Nephron (organoid): ENCODE results near the gene ADGRG6.

ENCODE experiments used
- H3K27ac Mint-ChIP-seq, 3 experiments: 2 replicates each; pipeline ENCODE4 v1.8.0; 2020; ENCODE audit warnings: mixed read lengths in 3 of 3, mild to moderate bottlenecking in 2 of 3, moderate library complexity in 1 of 3
- H3K27me3 Mint-ChIP-seq: 2 replicates; pipeline ENCODE4 v1.8.0; 2021; ENCODE audit warnings: low read depth, mild to moderate bottlenecking, moderate library complexity, mixed read lengths
- H3K36me3 Mint-ChIP-seq: 2 replicates; pipeline ENCODE4 v1.8.0; 2020; ENCODE audit warnings: low read depth, mixed read lengths
- H3K4me1 Mint-ChIP-seq: 2 replicates; pipeline ENCODE4 v1.8.0; 2020; ENCODE audit warnings: mixed read lengths
- H3K4me3 Mint-ChIP-seq, 3 experiments: 2 replicates each; pipeline ENCODE4 v1.8.0; 2020; ENCODE audit warnings: mild to moderate bottlenecking in 3 of 3, mixed read lengths in 3 of 3, moderate library complexity in 2 of 3
- H3K9me3 Mint-ChIP-seq: 2 replicates; pipeline ENCODE4 v1.8.0; 2020; ENCODE audit warnings: mixed read lengths
- TF ChIP-seq, protein P1 (sequence below), 3 experiments: fragments of 200-600 bp; sonication (generic); IDR thresholded peaks; one replicate each; pipeline ENCODE4 v1.5.0; 2021; ENCODE audit warnings: antibody characterized with exemption in 3 of 3; ENCODE audit not compliant: unreplicated experiment in 3 of 3

Gene ADGRG6

DNA sequence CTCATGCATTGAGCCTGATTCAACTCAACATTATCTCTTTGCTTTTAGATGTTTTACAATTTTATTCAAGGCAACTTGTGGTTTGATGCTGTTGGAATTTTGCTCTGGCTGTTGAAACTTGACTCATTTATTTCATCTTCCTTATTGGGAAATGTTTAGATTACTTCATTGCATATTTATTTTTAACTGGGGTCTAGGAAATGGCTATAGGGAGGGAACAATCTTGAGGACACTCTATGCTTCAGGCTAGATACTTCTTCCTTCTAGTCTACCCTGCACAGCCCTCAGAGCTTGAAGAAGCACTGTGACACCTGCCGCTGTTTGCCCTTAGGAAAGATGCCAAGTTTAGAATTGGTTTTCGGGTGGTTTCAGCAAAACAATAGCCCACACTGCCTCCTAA, 183.4 kb downstream of the ADGRG6 start:
- Mint-ChIP-seq H3K4me3 (no peak overlapping the region), H3K36me3 (no peaks in the 10 kb centered on the region), H3K9me3 (no peaks in the 10 kb centered on the region), H3K27me3 (peaks cover 3% of the 10 kb centered on the region), H3K4me1 (no peaks in the 10 kb centered on the region), H3K27ac (no peak overlapping the region)
- TF ChIP-seq, protein P1, sequence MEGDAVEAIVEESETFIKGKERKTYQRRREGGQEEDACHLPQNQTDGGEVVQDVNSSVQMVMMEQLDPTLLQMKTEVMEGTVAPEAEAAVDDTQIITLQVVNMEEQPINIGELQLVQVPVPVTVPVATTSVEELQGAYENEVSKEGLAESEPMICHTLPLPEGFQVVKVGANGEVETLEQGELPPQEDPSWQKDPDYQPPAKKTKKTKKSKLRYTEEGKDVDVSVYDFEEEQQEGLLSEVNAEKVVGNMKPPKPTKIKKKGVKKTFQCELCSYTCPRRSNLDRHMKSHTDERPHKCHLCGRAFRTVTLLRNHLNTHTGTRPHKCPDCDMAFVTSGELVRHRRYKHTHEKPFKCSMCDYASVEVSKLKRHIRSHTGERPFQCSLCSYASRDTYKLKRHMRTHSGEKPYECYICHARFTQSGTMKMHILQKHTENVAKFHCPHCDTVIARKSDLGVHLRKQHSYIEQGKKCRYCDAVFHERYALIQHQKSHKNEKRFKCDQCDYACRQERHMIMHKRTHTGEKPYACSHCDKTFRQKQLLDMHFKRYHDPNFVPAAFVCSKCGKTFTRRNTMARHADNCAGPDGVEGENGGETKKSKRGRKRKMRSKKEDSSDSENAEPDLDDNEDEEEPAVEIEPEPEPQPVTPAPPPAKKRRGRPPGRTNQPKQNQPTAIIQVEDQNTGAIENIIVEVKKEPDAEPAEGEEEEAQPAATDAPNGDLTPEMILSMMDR (IDR thresholded peaks at IDR 0.05; ENCODE audit: unreplicated experiment in 3 of 3) = no peak

DNA sequence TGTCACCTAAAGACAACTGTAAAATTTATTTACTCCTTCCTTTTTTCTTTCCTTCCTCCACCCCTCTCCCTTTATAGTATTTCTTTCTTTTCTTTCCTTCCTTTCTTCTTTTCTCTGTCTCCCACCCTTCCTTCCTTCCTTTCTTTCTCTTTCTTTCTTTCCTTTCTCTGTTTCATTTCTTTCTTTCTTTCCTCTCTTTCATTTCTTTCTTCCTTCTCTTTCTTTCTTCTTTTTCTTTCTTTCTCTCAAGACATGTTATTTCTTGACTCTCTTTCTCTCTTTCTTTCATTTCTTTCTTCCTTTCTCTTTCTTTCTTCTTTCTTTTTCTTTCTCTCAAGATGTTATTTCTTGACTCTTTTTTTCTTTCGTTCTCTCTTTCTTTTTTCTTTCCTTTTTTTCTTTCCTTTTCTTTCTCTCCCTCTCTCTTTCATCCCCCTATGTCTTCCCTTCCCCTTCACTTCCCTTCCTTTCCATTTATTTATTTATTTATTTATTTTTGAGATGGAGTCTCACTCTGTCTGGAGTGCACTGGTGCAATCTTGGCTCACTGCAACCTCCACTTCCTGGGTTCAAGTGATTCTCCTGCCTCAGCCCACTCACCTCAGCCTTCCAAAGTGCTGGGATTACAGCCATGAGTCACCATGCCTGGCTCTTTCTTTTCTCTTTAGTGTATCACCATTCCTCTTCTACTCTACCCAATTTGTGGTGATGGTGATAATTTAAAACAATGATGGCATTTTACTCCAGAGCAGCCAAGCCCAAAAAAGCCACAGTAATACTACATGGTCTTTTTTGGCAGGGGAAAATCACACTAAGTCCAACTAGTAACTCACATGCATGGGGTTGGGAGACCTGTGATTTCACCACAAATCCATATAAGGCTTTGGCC, 188.2 kb downstream of the ADGRG6 start:
- Mint-ChIP-seq H3K4me3 (no peak overlapping the region), H3K27me3 (peaks cover 3% of the 10 kb centered on the region), H3K36me3 (no peaks in the 10 kb centered on the region), H3K27ac (no peak overlapping the region), H3K4me1 (no peaks in the 10 kb centered on the region), H3K9me3 (no peaks in the 10 kb centered on the region)
- TF ChIP-seq, protein P1 (IDR thresholded peaks at IDR 0.05; ENCODE audit: unreplicated experiment in 3 of 3) = no peak
